Measurements from ENCODE around the gene EIF5A.

Gene EIF5A

GRCh38 chr17:7318121-7318860 lies 10.9 kb downstream of the EIF5A start:
- H3K36me3 ChIP-seq (ENCODE audit: insufficient read depth, low read length), result peaks cover 55% of the 10 kb centered on the region
- H3K27me3 ChIP-seq (ENCODE audit: control insufficient read depth, insufficient read depth, low read length), result no peaks in the 10 kb centered on the region
- no peaks in the 10 kb centered on the region for H3K9me3 ChIP-seq (replicated peaks; ENCODE audit: low read length)
- no peak overlapping the region for H3K9ac ChIP-seq (ENCODE audit: low read depth, low read length)
- H3K4me3 ChIP-seq (ENCODE audit: low read length), result no peak overlapping the region
- no peak overlapping the region for H3K4me2 ChIP-seq (ENCODE audit: low read length)
- H3K4me1 ChIP-seq (ENCODE audit: control insufficient read depth, insufficient read depth, low read length), result peaks cover 20% of the 10 kb centered on the region

- Histone ChIP-seq H3K4me3 (ENCODE audit: low read length) (no peak overlapping the region), H3K4me1 (ENCODE audit: control insufficient read depth, insufficient read depth, low read length) (no peaks in the 10 kb centered on the region), H3K9ac (ENCODE audit: low read depth, low read length) (no peak overlapping the region), H3K4me2 (ENCODE audit: low read length) (no peak overlapping the region), H3K27me3 (ENCODE audit: control insufficient read depth, insufficient read depth, low read length) (no peaks in the 10 kb centered on the region), H3K36me3 (ENCODE audit: insufficient read depth, low read length) (peaks cover 68% of the 10 kb centered on the region), H3K9me3 (replicated peaks; ENCODE audit: low read length) (no peaks in the 10 kb centered on the region)
Measured at GRCh38 chr17:7321466-7321865, 14.0 kb downstream of the EIF5A start.

GRCh38 chr17:7322520-7323194 lies 15.2 kb downstream of the EIF5A start:
- no peaks in the 10 kb centered on the region for H3K9me3 ChIP-seq (replicated peaks; ENCODE audit: low read length)

GRCh38 chr17:7323731-7324437 lies 16.5 kb downstream of the EIF5A start:
- H3K27me3 ChIP-seq (ENCODE audit: control insufficient read depth, insufficient read depth, low read length), result no peaks in the 10 kb centered on the region
- H3K9me3 ChIP-seq (replicated peaks; ENCODE audit: low read length), result no peaks in the 10 kb centered on the region
- peaks cover 56% of the 10 kb centered on the region for H3K36me3 ChIP-seq (ENCODE audit: insufficient read depth, low read length)
- H3K9ac ChIP-seq (ENCODE audit: low read depth, low read length), result no peak overlapping the region
- peaks cover 10% of the 10 kb centered on the region for H3K4me1 ChIP-seq (ENCODE audit: control insufficient read depth, insufficient read depth, low read length)
- H3K4me2 ChIP-seq (ENCODE audit: low read length), result no peak overlapping the region
- no peak overlapping the region for H3K4me3 ChIP-seq (ENCODE audit: low read length)

More at GRCh38 chr17:7322520-7323194, 15.2 kb downstream of the EIF5A start:
- Histone ChIP-seq H3K4me1 (ENCODE audit: control insufficient read depth, insufficient read depth, low read length) (peaks cover under 1% of the 10 kb centered on the region), H3K4me2 (ENCODE audit: low read length) (no peak overlapping the region), H3K9ac (ENCODE audit: low read depth, low read length) (no peak overlapping the region), H3K36me3 (ENCODE audit: insufficient read depth, low read length) (peaks cover 65% of the 10 kb centered on the region), H3K27me3 (ENCODE audit: control insufficient read depth, insufficient read depth, low read length) (no peaks in the 10 kb centered on the region), H3K4me3 (ENCODE audit: low read length) (no peak overlapping the region)

GRCh38 chr17:7324438-7324779 lies 17.0 kb downstream of the EIF5A start:
- H3K36me3 ChIP-seq (ENCODE audit: insufficient read depth, low read length), result peaks cover 52% of the 10 kb centered on the region
- H3K4me3 ChIP-seq (ENCODE audit: low read length), result no peak overlapping the region
- peaks cover 10% of the 10 kb centered on the region for H3K4me1 ChIP-seq (ENCODE audit: control insufficient read depth, insufficient read depth, low read length)
- H3K27me3 ChIP-seq (ENCODE audit: control insufficient read depth, insufficient read depth, low read length), result no peaks in the 10 kb centered on the region
- no peak overlapping the region for H3K4me2 ChIP-seq (ENCODE audit: low read length)
- no peaks in the 10 kb centered on the region for H3K9me3 ChIP-seq (replicated peaks; ENCODE audit: low read length)
- H3K9ac ChIP-seq (ENCODE audit: low read depth, low read length), result no peak overlapping the region

GRCh38 chr17:7325031-7325528 lies 17.7 kb downstream of the EIF5A start:
- peaks cover 52% of the 10 kb centered on the region for H3K36me3 ChIP-seq (ENCODE audit: insufficient read depth, low read length)
- no peak overlapping the region for H3K4me3 ChIP-seq (ENCODE audit: low read length)
- no peak overlapping the region for H3K9ac ChIP-seq (ENCODE audit: low read depth, low read length)
- no peak overlapping the region for H3K4me2 ChIP-seq (ENCODE audit: low read length)
- H3K9me3 ChIP-seq (replicated peaks; ENCODE audit: low read length), result no peaks in the 10 kb centered on the region
- H3K27me3 ChIP-seq (ENCODE audit: control insufficient read depth, insufficient read depth, low read length), result no peaks in the 10 kb centered on the region
- H3K4me1 ChIP-seq (ENCODE audit: control insufficient read depth, insufficient read depth, low read length), result peaks cover 10% of the 10 kb centered on the region

- Histone ChIP-seq H3K27me3 (ENCODE audit: control insufficient read depth, insufficient read depth, low read length) (no peaks in the 10 kb centered on the region), H3K4me1 (ENCODE audit: control insufficient read depth, insufficient read depth, low read length) (peaks cover 13% of the 10 kb centered on the region), H3K36me3 (ENCODE audit: insufficient read depth, low read length) (peaks cover 45% of the 10 kb centered on the region), H3K9ac (ENCODE audit: low read depth, low read length) (no peak overlapping the region), H3K9me3 (replicated peaks; ENCODE audit: low read length) (no peaks in the 10 kb centered on the region), H3K4me3 (ENCODE audit: low read length) (no peak overlapping the region), H3K4me2 (ENCODE audit: low read length) (no peak overlapping the region)
Measured at GRCh38 chr17:7326186-7326585, 18.8 kb downstream of the EIF5A start.

- peaks cover 43% of the 10 kb centered on the region for H3K36me3 ChIP-seq (ENCODE audit: insufficient read depth, low read length)
- H3K4me3 ChIP-seq (ENCODE audit: low read length), result no peak overlapping the region
- H3K4me2 ChIP-seq (ENCODE audit: low read length), result no peak overlapping the region
- H3K9me3 ChIP-seq (replicated peaks; ENCODE audit: low read length), result no peaks in the 10 kb centered on the region
- H3K4me1 ChIP-seq (ENCODE audit: control insufficient read depth, insufficient read depth, low read length), result peaks cover 13% of the 10 kb centered on the region
- no peaks in the 10 kb centered on the region for H3K27me3 ChIP-seq (ENCODE audit: control insufficient read depth, insufficient read depth, low read length)
- H3K9ac ChIP-seq (ENCODE audit: low read depth, low read length), result no peak overlapping the region
Measured at GRCh38 chr17:7327056-7327455, 19.6 kb downstream of the EIF5A start.

GRCh38 chr17:7327501-7327900 lies 20.1 kb downstream of the EIF5A start:
- Histone ChIP-seq H3K36me3 (ENCODE audit: insufficient read depth, low read length) (peaks cover 41% of the 10 kb centered on the region), H3K4me1 (ENCODE audit: control insufficient read depth, insufficient read depth, low read length) (peaks cover 13% of the 10 kb centered on the region), H3K9me3 (replicated peaks; ENCODE audit: low read length) (no peaks in the 10 kb centered on the region), H3K4me3 (ENCODE audit: low read length) (no peak overlapping the region), H3K27me3 (ENCODE audit: control insufficient read depth, insufficient read depth, low read length) (no peaks in the 10 kb centered on the region), H3K9ac (ENCODE audit: low read depth, low read length) (no peak overlapping the region), H3K4me2 (ENCODE audit: low read length) (peak overlapping the region; percentile 88)

GRCh38 chr17:7328009-7328408 lies 20.6 kb downstream of the EIF5A start:
- peak overlapping the region; percentile 92 for H3K4me3 ChIP-seq (ENCODE audit: low read length)
- peak overlapping the region; percentile 88 for H3K4me2 ChIP-seq (ENCODE audit: low read length)
- peaks cover 13% of the 10 kb centered on the region for H3K4me1 ChIP-seq (ENCODE audit: control insufficient read depth, insufficient read depth, low read length)
- peak overlapping the region; percentile 84 for H3K9ac ChIP-seq (ENCODE audit: low read depth, low read length)
- H3K36me3 ChIP-seq (ENCODE audit: insufficient read depth, low read length), result peaks cover 36% of the 10 kb centered on the region
- no peaks in the 10 kb centered on the region for H3K27me3 ChIP-seq (ENCODE audit: control insufficient read depth, insufficient read depth, low read length)
- H3K9me3 ChIP-seq (replicated peaks; ENCODE audit: low read length), result no peaks in the 10 kb centered on the region

- no peaks in the 10 kb centered on the region for H3K9me3 ChIP-seq (replicated peaks; ENCODE audit: low read length)
- peaks cover 13% of the 10 kb centered on the region for H3K4me1 ChIP-seq (ENCODE audit: control insufficient read depth, insufficient read depth, low read length)
- peak within 1 kb of the TSS; percentile 84 for H3K9ac ChIP-seq (ENCODE audit: low read depth, low read length)
- peaks cover 27% of the 10 kb centered on the region for H3K36me3 ChIP-seq (ENCODE audit: insufficient read depth, low read length)
- peak within 1 kb of the TSS; percentile 92 for H3K4me3 ChIP-seq (ENCODE audit: low read length)
- H3K4me2 ChIP-seq (ENCODE audit: low read length), result peak within 1 kb of the TSS; percentile 100
- no peaks in the 10 kb centered on the region for H3K27me3 ChIP-seq (ENCODE audit: control insufficient read depth, insufficient read depth, low read length)
Measured at GRCh38 chr17:7328840-7329373, 21.5 kb downstream of the EIF5A start, which contains the start of gene NEURL4. Gene NEURL4 (minus strand): TSS chr17:7329335. CDS start chr17:7329312, 23 bp downstream.

Measured in skeletal muscle satellite cell (primary cell).